Stimulated activated CD4-positive, alpha-beta T cell treated with anti-CD3 and anti-CD28 coated beads, Interleukin-4, amount 100 ng/mL, for 1 hour (primary cell): Measurements from ENCODE around the gene HIBCH.
"Not testable (repeated sequence)": the region's sequence is repeated elsewhere in the genome, so short reads cannot be mapped to it uniquely, and the experiment has no call there.

Experiments
- DNase-seq: peaks from one replicate; pipeline ENCODE4 v3.0.0-alpha.2; 2020

HIBCH gene

DNA sequence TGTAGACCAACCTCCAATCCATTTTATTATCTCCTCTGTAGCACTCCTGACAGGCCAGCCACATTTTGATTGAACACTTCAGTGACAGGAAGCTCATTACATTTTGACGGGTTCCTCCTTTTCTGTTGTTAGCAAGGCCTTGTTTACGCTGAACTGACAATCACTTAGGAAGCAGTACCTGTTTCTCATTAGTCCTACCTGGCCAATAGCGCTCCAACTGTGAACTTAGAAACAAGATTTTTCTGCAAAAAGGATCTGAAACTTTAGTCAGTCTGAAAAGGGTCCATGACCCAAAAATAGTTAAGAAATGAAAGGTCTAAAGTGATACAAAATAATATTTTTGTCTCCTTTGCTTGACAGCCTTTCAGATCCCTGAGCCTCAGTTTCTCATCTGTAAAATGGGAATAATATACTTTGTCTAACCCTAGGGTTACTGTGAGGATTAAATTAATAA lies 137.5 kb downstream of the HIBCH start:
- DNase-seq, result no peak

- DNase-seq, result no peak
Measured at GRCh38 chr2:190181123-190181669, 138.4 kb downstream of the HIBCH start.

GRCh38 chr2:190180313-190181122 lies 139.1 kb downstream of the HIBCH start:
- DNase-seq, result peak; percentile 12

GRCh38 chr2:190179754-190180312 lies 139.8 kb downstream of the HIBCH start:
- DNase-seq, result no peak

GRCh38 chr2:190178066-190178722 lies 141.4 kb downstream of the HIBCH start:
- DNase-seq, result no peak

GRCh38 chr2:190177249-190178040 lies 142.2 kb downstream of the HIBCH start:
- DNase-seq, result no peak

GRCh38 chr2:190173392-190173791 lies 146.2 kb downstream of the HIBCH start:
- no peak for DNase-seq

DNA sequence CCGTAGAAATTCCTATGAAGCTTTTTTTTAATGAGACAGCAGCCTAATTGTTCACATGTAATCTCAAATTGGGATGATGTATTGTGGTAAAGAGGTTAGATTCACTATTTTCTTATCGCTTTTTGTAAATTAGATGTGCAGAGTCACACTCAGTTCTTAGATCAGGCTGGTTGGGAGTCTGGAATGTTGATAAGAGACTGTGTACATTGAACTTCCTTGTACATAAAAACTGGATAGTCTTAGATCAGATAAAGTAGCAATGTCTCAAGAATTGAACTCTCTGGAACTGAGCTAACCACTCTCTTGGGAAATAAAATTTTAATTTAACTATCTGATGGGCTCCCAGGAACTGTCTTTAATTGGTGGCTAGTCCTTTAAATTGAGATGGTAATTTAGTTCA lies 149.0 kb downstream of the HIBCH start:
- no peak for DNase-seq

DNA sequence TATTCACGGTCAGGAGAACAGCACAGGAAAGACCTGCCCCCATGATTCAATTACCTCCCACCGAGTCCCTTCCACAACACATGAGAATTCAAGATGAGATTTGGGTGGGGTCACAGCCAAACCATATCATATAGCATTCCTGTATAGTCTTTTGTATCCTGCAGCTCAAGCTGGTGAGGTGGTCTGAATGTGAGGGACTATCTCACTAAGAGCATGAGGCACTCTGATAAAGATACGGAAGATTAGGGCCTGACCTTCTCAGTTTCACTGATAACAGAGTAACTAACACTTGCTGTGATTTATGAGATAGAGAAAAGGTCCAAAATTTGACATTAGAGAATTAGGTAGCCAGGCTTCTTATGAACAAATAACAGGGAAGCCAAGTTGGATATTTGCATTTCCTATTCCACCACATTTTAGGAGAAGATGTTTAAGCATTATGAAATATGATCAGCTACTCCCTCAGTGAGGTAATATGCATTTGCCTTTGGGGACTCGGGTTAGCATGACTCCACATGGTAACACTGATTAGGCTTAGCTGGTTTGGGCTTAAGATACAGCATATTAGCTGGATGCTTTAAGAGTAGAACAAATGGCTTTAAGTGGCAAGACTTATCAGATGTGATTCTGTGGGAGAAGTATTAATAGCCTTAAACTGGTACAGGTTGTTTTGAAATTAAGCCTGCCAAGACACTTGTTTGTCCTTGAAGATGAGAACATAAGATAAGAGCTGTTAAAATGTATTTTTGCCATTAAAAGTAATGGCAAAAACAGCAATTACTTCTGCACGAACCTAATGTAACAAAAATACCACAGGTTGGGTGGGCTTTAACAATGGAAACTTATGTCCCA lies 150.2 kb downstream of the HIBCH start:
- DNase-seq, result no peak

- DNase-seq, result no peak
Measured at GRCh38 chr2:190167702-190168101, 151.9 kb downstream of the HIBCH start.

- no peak for DNase-seq
Measured at GRCh38 chr2:190165491-190165890, 154.1 kb downstream of the HIBCH start.

DNA sequence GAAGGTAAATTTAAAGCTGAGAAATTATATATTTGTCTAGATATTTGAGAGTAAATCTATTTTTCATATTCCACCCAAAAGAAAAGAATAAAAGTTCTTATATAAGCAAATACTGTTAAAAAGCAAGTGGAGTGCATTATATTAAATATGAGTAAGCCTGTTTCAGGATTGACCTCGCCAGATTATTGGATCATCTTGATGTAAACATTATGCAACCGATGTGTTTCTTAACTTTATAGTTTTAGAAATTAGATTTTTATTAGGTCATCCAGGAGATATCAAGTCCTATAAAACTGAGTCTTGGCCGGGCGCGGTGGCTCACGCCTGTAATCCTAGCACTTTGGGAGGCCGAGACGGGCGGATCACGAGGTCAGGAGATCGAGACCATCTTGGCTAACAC lies 156.8 kb downstream of the HIBCH start:
- no peak for DNase-seq

- DNase-seq, result no peak
Measured at GRCh38 chr2:190159453-190159852, 160.2 kb downstream of the HIBCH start.

DNA sequence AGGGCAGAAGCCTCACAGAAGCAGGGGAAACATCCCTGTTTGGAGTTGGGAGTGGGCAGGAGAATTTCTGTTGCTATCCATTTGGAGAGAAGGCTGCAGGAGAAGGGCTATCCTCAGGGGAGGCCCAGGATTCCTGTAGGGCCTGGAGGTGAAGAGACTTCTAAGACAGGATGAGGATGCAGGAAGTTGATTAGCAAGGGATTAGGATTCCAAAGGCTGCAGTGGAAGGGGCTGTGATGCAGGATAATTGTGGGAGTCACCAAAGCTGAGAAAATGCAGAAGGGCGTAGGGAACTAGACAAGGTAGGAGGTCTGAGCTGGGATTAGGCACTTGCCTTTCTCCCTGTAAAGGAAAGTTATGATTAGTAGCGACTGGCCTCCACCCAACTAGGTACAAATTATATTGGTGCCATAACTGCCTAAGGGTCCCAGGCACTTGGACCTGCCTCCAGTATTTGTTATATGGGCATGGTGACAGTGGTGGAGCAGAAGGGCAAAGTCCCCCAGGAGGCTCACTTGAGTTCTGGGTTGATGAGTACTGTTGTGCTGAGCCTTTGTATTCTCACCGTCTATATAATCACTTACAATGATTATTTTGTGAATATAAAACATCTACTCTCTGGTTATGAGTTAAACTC lies 160.7 kb downstream of the HIBCH start:
- no peak for DNase-seq

DNA sequence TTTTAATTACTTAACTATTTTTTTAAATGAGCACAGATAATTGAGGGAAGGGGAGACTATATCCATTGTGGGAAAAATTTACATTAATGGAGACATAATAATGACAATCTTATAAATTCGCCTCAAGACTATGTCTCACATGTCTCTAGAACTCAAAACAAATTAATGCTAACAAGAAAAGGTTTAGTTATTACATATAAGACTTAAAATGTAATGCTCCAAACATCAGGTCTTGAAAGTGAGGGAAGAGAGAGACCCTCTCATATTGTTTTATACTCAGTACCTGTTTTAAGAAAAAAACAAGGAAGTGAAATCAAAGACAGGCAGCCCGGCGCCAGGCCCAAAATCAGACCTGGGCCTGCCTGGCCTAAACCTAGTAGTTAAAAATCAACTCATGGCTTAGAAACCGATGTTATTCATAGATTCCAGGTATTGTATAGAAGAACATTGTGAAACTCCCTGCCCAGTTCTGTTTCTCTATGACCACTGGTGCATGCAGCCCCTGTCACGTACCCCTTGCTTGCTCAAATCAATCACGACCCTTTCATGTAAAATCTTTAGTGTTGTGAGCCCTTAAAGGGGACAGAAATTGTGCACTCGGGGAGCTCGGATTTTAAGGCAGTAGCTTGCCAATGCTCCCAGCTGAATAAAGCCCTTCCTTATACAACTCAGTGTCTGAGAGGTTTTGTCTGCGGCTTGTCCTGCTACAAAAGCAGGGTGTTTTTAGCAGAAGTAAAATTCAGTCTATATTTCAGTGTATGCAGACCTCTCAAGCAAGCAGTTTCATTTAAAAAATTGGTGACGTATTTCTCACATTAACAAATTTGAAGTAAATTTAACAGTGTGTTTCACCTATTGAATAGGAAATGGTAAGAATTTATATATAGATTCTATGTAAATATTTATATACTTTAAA lies 161.8 kb downstream of the HIBCH start:
- DNase-seq, result not testable (repeated sequence)

DNA sequence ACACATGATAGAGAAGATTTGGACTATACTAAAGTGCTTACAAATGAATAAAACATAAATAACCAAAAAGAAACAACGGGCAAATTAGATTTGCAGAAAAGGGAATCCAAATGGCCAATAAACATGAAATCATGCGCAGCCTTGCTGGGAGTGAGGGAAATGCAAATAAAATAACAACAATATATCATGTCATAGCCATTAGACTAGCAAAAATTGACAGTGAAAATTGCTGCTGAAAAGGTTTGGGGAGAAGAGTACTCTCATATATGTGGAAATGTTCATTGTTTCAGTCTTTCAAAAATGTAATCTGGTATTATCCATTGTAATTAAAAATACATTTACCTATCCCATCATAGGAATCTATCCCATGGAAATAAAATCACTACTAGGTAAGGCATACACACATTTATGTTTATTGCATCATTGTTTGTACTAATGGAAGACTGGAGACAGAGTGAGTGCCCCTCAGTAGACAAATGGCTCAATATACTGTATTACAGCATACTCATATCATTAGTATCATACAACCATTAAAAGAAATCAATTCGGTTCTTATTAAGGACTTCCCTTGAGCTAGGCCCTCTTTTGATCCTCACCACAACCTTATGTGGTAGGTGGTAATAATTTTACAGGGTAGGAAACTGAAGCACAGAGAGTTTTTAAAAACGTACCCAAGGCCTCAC lies 163.0 kb downstream of the HIBCH start:
- DNase-seq, result no peak
